Mucosa of descending colon (tissue), 3 donors: ENCODE data around the gene MPRIP. TPM values are rescaled to one million over a fixed set of nuclear protein-coding genes. Genes with fewer than 3 reads are reported as not detected.

Experiments
- ATAC-seq: fragments of 200-7000 bp; cut with Tn5 transposase; one replicate; pipeline ENCODE4 v1.9.1; 2020; ENCODE audit warnings: mild to moderate bottlenecking, moderate library complexity
- DNase-seq, 3 donors: peaks; one replicate each; pipeline ENCODE4 v3.0.0-alpha.2; 2020
- H3K36me3 ChIP-seq: fragments of 200-600 bp; one replicate; pipeline ENCODE4 v1.8.0; 2021; ENCODE audit warnings: low read depth, mild to moderate bottlenecking
- H3K4me1 ChIP-seq: fragments of 200-600 bp; one replicate; pipeline ENCODE4 v1.8.0; 2021; ENCODE audit warnings: low read depth, mild to moderate bottlenecking
- H3K4me3 ChIP-seq: fragments of 200-600 bp; one replicate; pipeline ENCODE4 v1.8.0; 2021; ENCODE audit warnings: mild to moderate bottlenecking
- H3K9me3 ChIP-seq: fragments of 200-600 bp; one replicate; pipeline ENCODE4 v1.8.0; 2021; ENCODE audit warnings: mild to moderate bottlenecking
- intact Hi-C, 2 donors: fragments of 100-400 bp; cut with DNase I in 1 of 2; cut with micrococcal nuclease in 1 of 2; formaldehyde crosslinking; loops; one replicate each; pipeline versions ENCODE4 v1.11.0 to v1.11.1; 2022; cut with DNase I, micrococcal nuclease
- total RNA-seq, 3 donors: library from RNA; stranded (reverse); fragmentation: NEBNext Ultra II Directional in 2 of 3; extraction: Animal tissue kit (Norgen Biotek cat#: 25700) in 2 of 3; gene quantifications; one replicate each; pipeline versions ENCODE4 v1.2.1 to v1.2.4, GENCODE V29; 2021 to 2023
- TF ChIP-seq, protein P1 (sequence below): fragments of 200-600 bp; IDR thresholded peaks from one replicate; pipeline ENCODE4 v1.8.0; 2022; ENCODE audit warnings: antibody characterized with exemption, mild to moderate bottlenecking
- donor health status: DM: no; HTN: no; CAD: no; lungs with moderate emphysema.
- donor health status: DM: no; HTN: no; CAD: no.
- donor health status: DM: no; HTN: yes; CAD: no.

The MPRIP gene
- total RNA-seq, 3 donors from 2014 or later = 150 to 249 (median 231) TPM

DNA sequence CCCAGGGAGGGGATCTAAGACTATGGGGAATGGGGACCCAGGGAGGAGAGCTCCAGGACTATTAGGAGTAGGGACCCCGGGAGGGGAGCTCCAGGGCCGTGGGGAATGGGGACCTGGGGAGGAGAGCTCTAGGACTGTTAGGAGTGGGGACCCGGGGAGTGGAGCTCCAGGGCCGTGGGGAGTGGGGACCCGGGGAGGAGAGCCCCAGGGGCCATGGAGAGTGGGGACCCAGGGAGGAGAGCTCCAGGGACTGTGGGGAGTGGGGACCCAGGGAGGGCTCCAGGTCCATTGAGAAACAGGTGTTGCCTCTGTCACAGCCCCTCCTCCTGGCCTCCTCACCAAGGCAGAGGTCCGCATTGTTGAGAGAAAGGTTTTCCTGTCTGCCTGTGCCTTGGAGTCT, 16.0 kb downstream of the MPRIP start:
- intact Hi-C loops = no loop called here
- H3K4me1 ChIP-seq = peaks cover 10% of the 10 kb centered on the region
- DNase-seq (no peak), ATAC-seq (no peak)
- no peak overlapping the region for H3K4me3 ChIP-seq
- no peaks in the 10 kb centered on the region for H3K36me3 ChIP-seq
- no peaks in the 10 kb centered on the region for H3K9me3 ChIP-seq
- TF ChIP-seq, protein P1, sequence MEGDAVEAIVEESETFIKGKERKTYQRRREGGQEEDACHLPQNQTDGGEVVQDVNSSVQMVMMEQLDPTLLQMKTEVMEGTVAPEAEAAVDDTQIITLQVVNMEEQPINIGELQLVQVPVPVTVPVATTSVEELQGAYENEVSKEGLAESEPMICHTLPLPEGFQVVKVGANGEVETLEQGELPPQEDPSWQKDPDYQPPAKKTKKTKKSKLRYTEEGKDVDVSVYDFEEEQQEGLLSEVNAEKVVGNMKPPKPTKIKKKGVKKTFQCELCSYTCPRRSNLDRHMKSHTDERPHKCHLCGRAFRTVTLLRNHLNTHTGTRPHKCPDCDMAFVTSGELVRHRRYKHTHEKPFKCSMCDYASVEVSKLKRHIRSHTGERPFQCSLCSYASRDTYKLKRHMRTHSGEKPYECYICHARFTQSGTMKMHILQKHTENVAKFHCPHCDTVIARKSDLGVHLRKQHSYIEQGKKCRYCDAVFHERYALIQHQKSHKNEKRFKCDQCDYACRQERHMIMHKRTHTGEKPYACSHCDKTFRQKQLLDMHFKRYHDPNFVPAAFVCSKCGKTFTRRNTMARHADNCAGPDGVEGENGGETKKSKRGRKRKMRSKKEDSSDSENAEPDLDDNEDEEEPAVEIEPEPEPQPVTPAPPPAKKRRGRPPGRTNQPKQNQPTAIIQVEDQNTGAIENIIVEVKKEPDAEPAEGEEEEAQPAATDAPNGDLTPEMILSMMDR = no peak

DNA sequence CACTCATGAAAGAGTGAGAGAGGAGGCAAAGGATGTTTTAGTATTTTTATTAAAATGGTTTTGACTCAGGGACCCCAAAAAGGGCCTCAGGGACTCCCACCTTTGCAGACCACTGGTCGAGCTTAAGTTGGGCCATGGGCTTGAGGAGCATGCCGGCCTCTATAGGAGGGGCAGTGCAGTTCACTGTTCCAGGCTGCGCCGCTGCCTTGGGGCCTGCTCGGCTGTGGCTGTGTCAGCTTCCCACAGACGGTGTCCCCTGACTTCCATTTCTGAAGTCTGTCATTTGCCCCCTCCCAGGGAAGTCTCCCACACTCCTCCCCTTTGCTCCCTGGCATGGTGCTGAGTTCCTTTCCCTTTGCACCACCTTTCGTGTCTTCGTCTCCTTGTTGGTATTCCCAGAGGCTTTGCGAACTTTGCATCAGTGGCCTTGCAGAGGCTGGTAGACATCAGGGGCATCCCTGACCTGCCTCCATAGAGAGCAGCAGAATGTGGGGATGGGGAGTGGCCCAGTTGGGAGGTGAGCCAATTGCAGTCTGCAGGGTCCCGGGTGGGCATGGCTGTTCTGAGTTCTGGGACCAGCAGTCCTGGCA, 17.1 kb downstream of the MPRIP start:
- Histone ChIP-seq H3K9me3 (no peaks in the 10 kb centered on the region), H3K4me1 (peaks cover 16% of the 10 kb centered on the region), H3K4me3 (no peak overlapping the region), H3K36me3 (no peaks in the 10 kb centered on the region)
- no peak for DNase-seq
- ATAC-seq = no peak
- TF ChIP-seq, protein P1 = no peak
- intact Hi-C loops = no loop called here

DNA sequence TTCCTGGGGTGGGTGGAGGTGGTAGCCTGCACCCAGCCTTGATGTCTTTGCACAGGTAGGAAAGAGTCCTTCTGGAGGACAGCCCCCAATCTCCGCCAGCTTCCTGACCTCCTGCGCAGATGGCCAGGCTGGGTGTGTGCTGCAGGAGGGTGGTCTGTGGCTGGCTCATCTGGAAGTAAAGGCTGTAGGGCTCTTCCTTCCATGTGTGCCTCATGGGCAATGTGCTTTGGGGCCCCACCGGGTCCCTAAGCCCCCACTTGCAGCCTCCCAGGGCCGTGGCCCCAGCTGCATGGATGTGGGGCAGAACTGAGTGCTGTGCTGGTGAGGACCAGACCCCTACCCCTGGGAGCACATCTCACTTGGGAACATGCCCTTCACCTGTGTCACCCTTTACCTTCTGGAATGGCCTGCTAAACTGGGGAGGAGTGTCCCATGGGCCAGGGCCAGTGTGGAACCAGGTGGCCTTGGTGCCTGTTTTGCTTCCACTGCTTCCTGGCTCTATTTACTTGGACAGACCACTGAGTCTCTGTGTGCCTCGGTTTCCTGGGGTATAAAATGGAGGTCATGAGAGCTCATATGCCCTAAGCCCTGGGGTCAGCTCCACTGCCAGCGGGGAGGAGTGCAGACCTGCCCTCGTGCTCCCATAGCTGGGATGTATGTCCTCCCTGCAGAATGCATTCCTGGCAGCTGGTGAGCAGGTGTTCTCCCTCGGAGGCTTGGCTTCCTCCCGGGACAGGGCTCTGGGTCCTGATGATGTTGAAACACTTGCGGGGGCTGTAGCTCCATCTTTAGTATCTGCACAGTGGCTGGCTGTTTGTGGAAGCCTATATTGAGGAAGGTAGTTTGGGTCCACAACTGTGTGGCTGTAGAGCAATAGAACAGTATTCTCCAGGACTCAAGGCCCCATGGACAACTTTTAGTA, 18.0 kb downstream of the MPRIP start:
- Histone ChIP-seq H3K4me3 (no peak overlapping the region), H3K4me1 (peaks cover 16% of the 10 kb centered on the region), H3K9me3 (no peaks in the 10 kb centered on the region), H3K36me3 (no peaks in the 10 kb centered on the region)
- DNase-seq (peak in 1 of 3 donors; percentile 17), ATAC-seq (no peak)
- intact Hi-C loops = no loop called here
- TF ChIP-seq, protein P1 = no peak

DNA sequence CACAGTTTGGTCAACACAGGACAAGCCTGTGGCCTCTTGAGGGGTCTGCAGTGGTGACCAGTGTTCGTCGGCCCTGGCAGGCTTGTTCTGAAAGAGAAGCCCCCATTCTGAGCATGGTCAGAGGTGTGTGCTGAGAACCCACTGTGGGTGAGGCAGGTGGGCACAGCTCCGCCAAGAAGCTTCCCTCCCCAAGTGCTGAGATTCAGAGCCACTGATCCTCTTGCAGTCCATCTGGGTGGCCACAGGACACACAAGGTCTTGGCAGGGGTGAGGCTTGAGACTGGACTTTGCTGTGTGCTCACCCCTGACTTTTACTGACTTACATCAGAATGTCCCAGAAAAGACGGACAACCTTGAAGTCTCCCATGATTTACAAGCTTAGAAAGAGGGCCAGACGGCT, 18.7 kb downstream of the MPRIP start:
- Histone ChIP-seq H3K36me3 (no peaks in the 10 kb centered on the region), H3K4me1 (peaks cover 15% of the 10 kb centered on the region), H3K4me3 (no peak overlapping the region), H3K9me3 (no peaks in the 10 kb centered on the region)
- intact Hi-C loops = no loop called here
- TF ChIP-seq, protein P1 = no peak
- ATAC-seq (no peak), DNase-seq (peak in 1 of 3 donors; percentile 14)

DNA sequence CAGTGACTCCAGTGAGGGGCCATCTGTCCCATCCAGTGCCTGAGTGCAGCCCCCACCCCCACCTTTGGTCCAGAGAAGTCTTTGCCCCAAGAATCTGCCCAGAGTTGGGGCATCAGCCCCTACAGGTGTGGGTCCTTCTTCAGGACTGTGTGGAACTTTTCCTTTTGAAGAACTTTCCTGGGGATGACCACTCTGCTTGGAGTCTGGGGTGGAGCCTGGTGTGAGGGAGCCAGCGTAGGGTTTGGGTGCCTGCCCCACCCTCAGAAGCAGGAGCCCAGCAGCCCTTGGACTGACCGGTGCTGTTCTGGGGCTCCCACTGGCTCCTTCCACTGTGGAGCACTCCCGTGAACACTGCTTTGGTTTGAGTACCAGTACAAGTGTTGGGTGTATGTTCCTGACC, 19.3 kb downstream of the MPRIP start:
- no peak overlapping the region for H3K4me3 ChIP-seq
- intact Hi-C loops = no loop called here
- H3K9me3 ChIP-seq = no peaks in the 10 kb centered on the region
- DNase-seq (peak in 1 of 3 donors; percentile 10), ATAC-seq (no peak)
- peaks cover 14% of the 10 kb centered on the region for H3K4me1 ChIP-seq
- TF ChIP-seq, protein P1 = no peak
- H3K36me3 ChIP-seq = no peaks in the 10 kb centered on the region
